ENCODE measurements around the gene SLCO4A1. TPM values are rescaled to one million over a fixed set of nuclear protein-coding genes. Genes with fewer than 3 reads are reported as not detected.

Gene SLCO4A1
- total RNA-seq, 1 experiment from 2014 or later, result 27.0 TPM

- H3K4me1 Mint-ChIP-seq (ENCODE audit: insufficient read depth, unreplicated experiment), result peaks cover 14% of the 10 kb centered on the region
- no peaks in the 10 kb centered on the region for H3K27me3 Mint-ChIP-seq (ENCODE audit: insufficient read depth, unreplicated experiment)
- POLR2A ChIA-PET, result interaction anchor here (0.6 to 1.2 kb wide), 2 partner anchors 13 to 73 kb away, joined by 3 read pairs; no protein-coding TSS in a partner anchor
- H3K36me3 Mint-ChIP-seq (ENCODE audit: insufficient read depth, unreplicated experiment), result peaks cover 30% of the 10 kb centered on the region
- no peak for DNase-seq (ENCODE audit: unreplicated experiment)
- CTCF ChIA-PET, result interaction anchor here (0.5 to 3.1 kb wide), 6 partner anchors 21 to 155 kb away, joined by 3 to 12 read pairs (median 4); partner anchors contain the start of gene SLCO4A1
- H3K27ac Mint-ChIP-seq (ENCODE audit: low read depth, unreplicated experiment), result no peak overlapping the region
- BruUV-seq (replicated peaks), result no TSS peak
- no peak overlapping the region for H3K4me3 Mint-ChIP-seq (ENCODE audit: unreplicated experiment)
- no peak for TF ChIP-seq CTCF (IDR thresholded peaks at IDR 0.05; ENCODE audit: unreplicated experiment)
- H3K9me3 Mint-ChIP-seq (ENCODE audit: unreplicated experiment), result no peaks in the 10 kb centered on the region
- intact Hi-C loops (cut with micrococcal nuclease), result no loop called here
Observed at GRCh38 chr20:62663145-62664018, 21.1 kb downstream of the SLCO4A1 start.

- peaks cover 14% of the 10 kb centered on the region for H3K4me1 Mint-ChIP-seq (ENCODE audit: insufficient read depth, unreplicated experiment)
- H3K9me3 Mint-ChIP-seq (ENCODE audit: unreplicated experiment), result no peaks in the 10 kb centered on the region
- no TSS peak for BruUV-seq (replicated peaks)
- DNase-seq (ENCODE audit: unreplicated experiment), result no peak
- peaks cover 27% of the 10 kb centered on the region for H3K36me3 Mint-ChIP-seq (ENCODE audit: insufficient read depth, unreplicated experiment)
- no peak for TF ChIP-seq CTCF (IDR thresholded peaks at IDR 0.05; ENCODE audit: unreplicated experiment)
- ChIA-PET CTCF (interaction anchor here (0.6 to 3.1 kb wide), 4 partner anchors 8 to 229 kb away, joined by 3 to 12 read pairs (median 3); no protein-coding TSS in a partner anchor), POLR2A (interaction anchor here (0.7 to 1.5 kb wide), 3 partner anchors 12 to 132 kb away, joined by 3 to 5 read pairs (median 3); partner anchors contain the start of gene MRGBP)
- H3K27ac Mint-ChIP-seq (ENCODE audit: low read depth, unreplicated experiment), result no peak overlapping the region
- no peaks in the 10 kb centered on the region for H3K27me3 Mint-ChIP-seq (ENCODE audit: insufficient read depth, unreplicated experiment)
- no peak overlapping the region for H3K4me3 Mint-ChIP-seq (ENCODE audit: unreplicated experiment)
- intact Hi-C loops (cut with micrococcal nuclease), result no loop called here
Observed at GRCh38 chr20:62664019-62664971, 22.0 kb downstream of the SLCO4A1 start.

DNA sequence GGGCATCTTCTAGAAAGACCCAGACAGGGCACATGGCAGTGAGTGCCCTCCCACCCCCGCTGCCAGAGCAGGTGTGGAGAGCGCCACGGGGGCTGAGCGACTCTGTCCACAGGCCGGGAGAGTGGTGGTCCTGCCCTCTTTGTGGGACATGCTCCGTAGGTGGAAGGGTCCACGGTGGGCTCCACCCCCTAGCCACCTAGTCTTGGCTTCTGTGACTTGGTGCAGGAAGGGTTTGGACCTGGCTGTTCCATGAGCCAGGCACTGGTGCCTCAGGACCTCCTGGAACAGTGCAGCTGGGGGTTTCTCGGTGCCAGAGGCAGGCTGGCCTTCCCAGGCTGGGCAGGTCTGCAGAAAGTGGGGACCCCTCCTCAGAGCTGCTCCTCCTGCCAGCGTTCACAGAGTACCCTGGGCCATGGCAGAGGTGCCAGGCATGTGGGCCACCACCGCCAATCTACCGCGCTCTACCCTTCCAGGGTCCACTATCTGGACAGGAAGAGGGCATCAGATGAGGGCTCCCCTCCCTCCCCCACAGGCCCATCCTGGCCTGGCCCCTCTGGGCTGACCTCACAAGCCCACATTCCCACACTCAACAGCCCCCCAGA is 23.0 kb downstream of the SLCO4A1 start:
- DNase-seq (ENCODE audit: unreplicated experiment), result no peak
- CTCF ChIA-PET, result interaction anchor here (0.6 to 3.1 kb wide), 4 partner anchors 10 to 126 kb away, joined by 3 to 12 read pairs (median 4); no protein-coding TSS in a partner anchor
- no peak overlapping the region for H3K27ac Mint-ChIP-seq (ENCODE audit: low read depth, unreplicated experiment)
- intact Hi-C loops (cut with micrococcal nuclease), result loop anchor here (5.0 kb wide), 1 partner anchor 142 kb away; no protein-coding TSS in a partner anchor
- H3K4me3 Mint-ChIP-seq (ENCODE audit: unreplicated experiment), result no peak overlapping the region
- BruUV-seq (replicated peaks), result no TSS peak
- no peaks in the 10 kb centered on the region for H3K9me3 Mint-ChIP-seq (ENCODE audit: unreplicated experiment)
- H3K36me3 Mint-ChIP-seq (ENCODE audit: insufficient read depth, unreplicated experiment), result peaks cover 36% of the 10 kb centered on the region
- TF ChIP-seq CTCF (IDR thresholded peaks at IDR 0.05; ENCODE audit: unreplicated experiment), result no peak
- H3K27me3 Mint-ChIP-seq (ENCODE audit: insufficient read depth, unreplicated experiment), result no peaks in the 10 kb centered on the region
- peaks cover 14% of the 10 kb centered on the region for H3K4me1 Mint-ChIP-seq (ENCODE audit: insufficient read depth, unreplicated experiment)
- POLR2A ChIA-PET, result interaction anchor here (0.6 to 1.5 kb wide), 2 partner anchors 13 to 92 kb away, joined by 3 to 5 read pairs; no protein-coding TSS in a partner anchor
